Glutamatergic neuron (in vitro differentiated cells): ENCODE data around the gene KANK3. TPM values are rescaled to one million over a fixed set of nuclear protein-coding genes. Genes with fewer than 3 reads are reported as not detected.
"Not testable (repeated sequence)": the region's sequence is repeated elsewhere in the genome, so short reads cannot be mapped to it uniquely, and the experiment has no call there.

ENCODE experiments used
- DNase-seq: peaks from one replicate; pipeline ENCODE4 v3.0.0; 2022
- H3K27ac Mint-ChIP-seq: one replicate; pipeline ENCODE4 v1.8.0; 2020; ENCODE audit warnings: mild to moderate bottlenecking, mixed read lengths, inconsistent platforms; ENCODE audit not compliant: unreplicated experiment
- H3K27me3 Mint-ChIP-seq: one replicate; pipeline ENCODE4 v1.8.0; 2020; ENCODE audit warnings: mild to moderate bottlenecking, moderate library complexity, mixed read lengths, inconsistent platforms; ENCODE audit not compliant: unreplicated experiment
- H3K36me3 Mint-ChIP-seq: one replicate; pipeline ENCODE4 v1.8.0; 2020; ENCODE audit warnings: mild to moderate bottlenecking, mixed read lengths, inconsistent platforms; ENCODE audit not compliant: unreplicated experiment
- H3K4me1 Mint-ChIP-seq: one replicate; pipeline ENCODE4 v1.8.0; 2020; ENCODE audit warnings: mild to moderate bottlenecking, low read depth, mixed read lengths, inconsistent platforms; ENCODE audit not compliant: unreplicated experiment
- H3K4me3 Mint-ChIP-seq: one replicate; pipeline ENCODE4 v1.8.0; 2020; ENCODE audit warnings: mild to moderate bottlenecking, mixed read lengths, inconsistent platforms; ENCODE audit not compliant: unreplicated experiment
- H3K9me3 Mint-ChIP-seq: one replicate; pipeline ENCODE4 v1.8.0; 2020; ENCODE audit warnings: mild to moderate bottlenecking, moderate library complexity, mixed read lengths, inconsistent platforms; ENCODE audit not compliant: unreplicated experiment
- CTCF ChIP-seq: fragments of 200-600 bp; sonication (generic); IDR thresholded peaks from one replicate; pipeline ENCODE4 v1.5.0; 2021; ENCODE audit not compliant: partially characterized antibody, unreplicated experiment
- total RNA-seq: library from RNA; stranded (reverse); fragmentation: NEBNext Ultra II Directional; extraction: Animal tissue kit (Norgen Biotek cat#: 25700); gene quantifications from one replicate; pipeline ENCODE4 v1.2.1, GENCODE V29; 2021; ENCODE audit not compliant: unreplicated experiment

Gene KANK3
- total RNA-seq, 1 donor from 2014 or later, result 8.9 TPM

GRCh38 chr19:8305798-8306197, 37.3 kb downstream of the KANK3 start:
- Mint-ChIP-seq H3K27me3 (peaks cover 4% of the 10 kb centered on the region), H3K27ac (no peak overlapping the region), H3K4me1 (peaks cover 9% of the 10 kb centered on the region), H3K9me3 (peaks cover 3% of the 10 kb centered on the region), H3K4me3 (no peak overlapping the region), H3K36me3 (no peaks in the 10 kb centered on the region)
- TF ChIP-seq CTCF, result no peak
- DNase-seq, result no peak

GRCh38 chr19:8304841-8305621, 38.0 kb downstream of the KANK3 start:
- H3K4me3 Mint-ChIP-seq, result no peak overlapping the region
- H3K36me3 Mint-ChIP-seq, result no peaks in the 10 kb centered on the region
- no peak overlapping the region for H3K27ac Mint-ChIP-seq
- peaks cover 4% of the 10 kb centered on the region for H3K27me3 Mint-ChIP-seq
- H3K4me1 Mint-ChIP-seq, result peaks cover 9% of the 10 kb centered on the region
- peak; percentile 67 for DNase-seq
- no peak for TF ChIP-seq CTCF
- peaks cover 3% of the 10 kb centered on the region for H3K9me3 Mint-ChIP-seq

- H3K9me3 Mint-ChIP-seq, result no peaks in the 10 kb centered on the region
- peaks cover 3% of the 10 kb centered on the region for H3K27me3 Mint-ChIP-seq
- H3K36me3 Mint-ChIP-seq, result no peaks in the 10 kb centered on the region
- peaks cover 6% of the 10 kb centered on the region for H3K4me1 Mint-ChIP-seq
- DNase-seq, result no peak
- H3K4me3 Mint-ChIP-seq, result no peak overlapping the region
- H3K27ac Mint-ChIP-seq, result no peak overlapping the region
- TF ChIP-seq CTCF, result no peak
Observed at GRCh38 chr19:8302734-8303133, 40.3 kb downstream of the KANK3 start.

GRCh38 chr19:8302357-8302691, 40.7 kb downstream of the KANK3 start:
- TF ChIP-seq CTCF, result no peak
- Mint-ChIP-seq H3K4me3 (no peak overlapping the region), H3K9me3 (no peaks in the 10 kb centered on the region), H3K4me1 (peaks cover 2% of the 10 kb centered on the region), H3K27me3 (no peaks in the 10 kb centered on the region), H3K27ac (no peak overlapping the region), H3K36me3 (no peaks in the 10 kb centered on the region)
- DNase-seq, result no peak

GRCh38 chr19:8291337-8291736, 51.7 kb downstream of the KANK3 start:
- not testable (repeated sequence) for H3K4me1 Mint-ChIP-seq, H3K9me3 Mint-ChIP-seq, DNase-seq, H3K36me3 Mint-ChIP-seq, H3K27ac Mint-ChIP-seq, H3K4me3 Mint-ChIP-seq, H3K27me3 Mint-ChIP-seq

- not testable (repeated sequence) for H3K4me3 Mint-ChIP-seq, H3K4me1 Mint-ChIP-seq, H3K27ac Mint-ChIP-seq, H3K36me3 Mint-ChIP-seq, DNase-seq, H3K9me3 Mint-ChIP-seq, H3K27me3 Mint-ChIP-seq
Observed at GRCh38 chr19:8276508-8276907, 66.6 kb downstream of the KANK3 start.
